ENCODE results near the gene PLA2G4C.

Gene PLA2G4C

DNA sequence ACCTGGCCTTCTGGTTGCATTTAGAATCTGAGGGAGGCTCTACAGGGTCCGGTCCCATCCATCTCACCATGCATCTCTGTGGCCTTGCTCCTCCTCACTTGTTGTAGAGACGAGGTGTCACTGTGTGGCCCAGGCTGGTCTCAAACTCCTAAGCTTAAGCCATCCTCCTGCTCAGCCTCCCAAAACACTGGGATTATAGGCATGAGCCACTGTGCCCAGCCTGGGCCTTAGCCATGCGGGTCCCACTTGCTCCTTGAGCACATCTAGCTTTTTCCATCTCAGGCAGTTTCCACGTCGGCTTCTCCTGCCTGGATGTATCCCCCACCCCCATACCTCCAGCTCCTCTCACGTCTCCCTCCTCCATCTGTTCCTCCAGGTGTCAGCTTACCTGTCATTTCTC, 106.4 kb downstream of the PLA2G4C start:
- Mint-ChIP-seq H3K4me1 (ENCODE audit: low read depth) (no peaks in the 10 kb centered on the region), H3K9me3 (peaks cover 2% of the 10 kb centered on the region), H3K27ac (no peak overlapping the region), H3K4me3 (no peak overlapping the region), H3K27me3 (peaks cover 39% of the 10 kb centered on the region), H3K36me3 (ENCODE audit: low read depth) (no peaks in the 10 kb centered on the region)
- no peak for DNase-seq

DNA sequence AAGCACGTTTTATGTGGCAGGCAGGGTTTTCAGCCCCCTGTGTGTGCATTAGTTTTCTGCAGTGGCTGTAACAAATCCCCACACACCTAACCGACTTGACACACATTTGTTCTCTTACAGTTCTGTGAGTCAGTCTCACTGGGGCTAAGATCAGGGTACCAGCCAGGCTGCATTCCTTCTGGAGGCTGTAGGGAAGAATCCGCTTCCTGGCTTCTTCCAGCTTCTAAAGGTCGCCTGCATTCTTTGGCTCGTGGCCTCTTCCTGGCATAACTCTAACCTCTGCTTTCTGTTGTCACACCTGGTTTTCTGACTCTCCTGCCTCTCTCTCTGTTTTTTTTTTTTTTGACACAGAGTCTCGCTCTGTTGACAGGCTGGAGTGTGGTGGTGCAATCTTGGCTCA, 109.8 kb downstream of the PLA2G4C start:
- Mint-ChIP-seq H3K36me3 (ENCODE audit: low read depth) (no peaks in the 10 kb centered on the region), H3K9me3 (no peaks in the 10 kb centered on the region), H3K27me3 (peaks cover 28% of the 10 kb centered on the region), H3K27ac (no peak overlapping the region), H3K4me3 (no peak overlapping the region), H3K4me1 (ENCODE audit: low read depth) (no peaks in the 10 kb centered on the region)
- no peak for DNase-seq

DNA sequence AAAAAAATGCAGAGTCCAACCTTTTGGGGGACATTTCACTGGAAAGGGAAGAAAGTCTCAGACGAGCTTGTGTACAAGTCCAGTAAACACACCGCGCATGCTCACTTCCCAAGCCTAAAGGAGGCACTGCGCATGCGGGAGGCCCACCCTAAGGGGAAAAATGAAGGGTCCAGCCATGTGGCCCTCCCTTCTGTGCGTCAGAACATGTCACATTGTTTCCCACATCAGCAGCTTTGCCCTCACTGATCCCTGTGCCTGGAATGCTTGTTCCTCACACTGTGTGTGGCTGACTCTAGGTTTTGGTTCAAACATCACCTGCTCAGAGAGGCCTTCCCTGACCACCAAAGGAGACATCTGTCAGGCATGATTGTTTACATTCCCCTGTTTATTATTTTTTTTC, 111.8 kb downstream of the PLA2G4C start:
- H3K27me3 Mint-ChIP-seq: peaks cover 32% of the 10 kb centered on the region
- no peaks in the 10 kb centered on the region for H3K9me3 Mint-ChIP-seq
- no peak overlapping the region for H3K27ac Mint-ChIP-seq
- H3K4me1 Mint-ChIP-seq (ENCODE audit: low read depth): no peaks in the 10 kb centered on the region
- DNase-seq: no peak
- no peak overlapping the region for H3K4me3 Mint-ChIP-seq
- H3K36me3 Mint-ChIP-seq (ENCODE audit: low read depth): no peaks in the 10 kb centered on the region
